Endothelial cell of umbilical vein (primary cell): ENCODE data around the gene RFX1. TPM values are rescaled to one million over a fixed set of nuclear protein-coding genes. Genes with fewer than 3 reads are reported as not detected.
A peak's percentile ranks its signal among the peaks of the same experiment; 100 is the strongest.

Experiments
- Bru-seq: library from RNA; stranded (reverse); fragments of 400-500 nt; gene quantifications from one replicate; lab custom pipeline; 2021; lab: Mats Ljungman, UMichigan
- BruChase-seq, 2 experiments: library from RNA; stranded (reverse); fragments of 400-500 nt; gene quantifications; one replicate each; lab custom pipeline; 2021; lab: Mats Ljungman, UMichigan
- BruUV-seq: library from RNA; stranded (reverse); fragments of 400-500 nt; replicated peaks from 2 replicates; lab custom pipeline; 2021; lab: Mats Ljungman, UMichigan
- CTCF ChIA-PET: fragments of 300-600, 350-600 bp; sonication (Branson Sonifier 250); formaldehyde crosslinking; loops from one replicate; lab custom pipeline; 2021; ENCODE audit warnings: antibody characterized with exemption, inconsistent platforms; lab: Charles Lee
- POLR2A ChIA-PET: fragments of 300-600, 350-600 bp; sonication (Branson Sonifier 250); formaldehyde crosslinking; loops from one replicate; lab custom pipeline; 2021; ENCODE audit warnings: antibody characterized with exemption, inconsistent platforms; lab: Charles Lee
- DNase-seq: peaks from one replicate; pipeline ENCODE4 v3.0.0-alpha.2; 2011; ENCODE audit warnings: low read depth, low spot score
- FAIRE-seq: peaks from 2 replicates; lab custom pipeline; 2011; peaks lifted over from hg19 to GRCh38; lab: Jason Lieb, UNC
- H2AFZ ChIP-seq: 2 replicates; pipeline ENCODE4 v1.6.0; 2012; ENCODE audit warnings: low read depth, low read length, control low read depth, inconsistent platforms
- H3K27ac ChIP-seq: 2 replicates; pipeline ENCODE4 v1.5.1; 2011; ENCODE audit warnings: low read depth, mild to moderate bottlenecking, control low read depth, low read length, moderate library complexity; ENCODE audit not compliant: insufficient read depth
- H3K27me3 ChIP-seq, 2 experiments: 2 replicates each; pipeline versions ENCODE4 v1.6.0 to v1.6.1; 2011; ENCODE audit warnings: low read length in 2 of 2, mixed read lengths in 1 of 2; ENCODE audit not compliant: control insufficient read depth in 2 of 2, insufficient read depth in 2 of 2
- H3K36me3 ChIP-seq, 2 experiments: 2 replicates in 1 of 2; 3 replicates in 1 of 2; pipeline ENCODE4 v1.5.1; 2011; ENCODE audit warnings: low read length in 2 of 2, mild to moderate bottlenecking in 1 of 2, moderate library complexity in 1 of 2; ENCODE audit not compliant: control insufficient read depth in 2 of 2, insufficient read depth in 2 of 2; ENCODE audit errors: extremely low read depth in 1 of 2
- H3K4me1 ChIP-seq: 3 replicates; pipeline ENCODE4 v1.5.1; 2011; ENCODE audit warnings: mild to moderate bottlenecking, low read length; ENCODE audit not compliant: control insufficient read depth, insufficient read depth; ENCODE audit errors: extremely low read depth
- H3K4me2 ChIP-seq: 2 replicates; pipeline ENCODE4 v1.6.1; 2011; ENCODE audit warnings: low read length, control low read depth, mixed read lengths; ENCODE audit not compliant: insufficient read depth
- H3K4me3 ChIP-seq, 3 experiments: fragments of 200-600 bp in 1 of 3; sonication (generic), shearing (Covaris generic) in 1 of 3; replicated peaks in 1 of 3; 2 replicates each; pipeline ENCODE4 v1.5.1; 2011 to 2016; ENCODE audit warnings: control low read depth in 3 of 3, low read length in 3 of 3, mild to moderate bottlenecking in 2 of 3, inconsistent platforms in 1 of 3, low read depth in 1 of 3, moderate library complexity in 1 of 3; ENCODE audit not compliant: insufficient read depth in 1 of 3
- H3K79me2 ChIP-seq: 2 replicates; pipeline ENCODE4 v1.6.0; 2012; ENCODE audit warnings: low read length, inconsistent platforms; ENCODE audit not compliant: control insufficient read depth, insufficient read depth
- H3K9ac ChIP-seq: replicated peaks from 2 replicates; pipeline ENCODE3; 2011; ENCODE audit warnings: low read length, control low read depth; ENCODE audit not compliant: insufficient read depth; ENCODE audit errors: extremely low read depth
- H3K9me1 ChIP-seq: replicated peaks from 3 replicates; pipeline ENCODE4 v1.6.0; 2011; ENCODE audit warnings: mild to moderate bottlenecking, low read length; ENCODE audit not compliant: control insufficient read depth, insufficient read depth; ENCODE audit errors: extremely low read depth
- H3K9me3 ChIP-seq: replicated peaks from 2 replicates; pipeline ENCODE4 v1.5.1; 2012; ENCODE audit warnings: low read length, inconsistent platforms; ENCODE audit not compliant: control insufficient read depth, insufficient read depth
- H4K20me1 ChIP-seq: replicated peaks from 2 replicates; pipeline ENCODE3; 2011; ENCODE audit warnings: mild to moderate bottlenecking, low read length; ENCODE audit not compliant: control insufficient read depth, insufficient read depth; ENCODE audit errors: extremely low read depth
- CTCF ChIP-seq, 2 donors: IDR thresholded peaks; 1 replicate in 1 of 2; 2 replicates in 1 of 2; pipeline ENCODE4 v1.5.1; 2011; ENCODE audit warnings: low read length in 2 of 2, mild to moderate bottlenecking in 2 of 2, moderate library complexity in 2 of 2, control low read depth in 1 of 2, inconsistent platforms in 1 of 2, low read depth in 1 of 2; ENCODE audit not compliant: insufficient read depth in 1 of 2; ENCODE audit errors: extremely low read depth in 1 of 2
- EZH2 ChIP-seq: IDR thresholded peaks from 2 replicates; pipeline ENCODE4 v1.6.1; 2012; ENCODE audit warnings: borderline replicate concordance, low read depth, mild to moderate bottlenecking, moderate library complexity, low read length, inconsistent platforms; ENCODE audit not compliant: severe bottlenecking
- FOS ChIP-seq: IDR thresholded peaks from 2 replicates; pipeline ENCODE4 v1.6.1; 2011; ENCODE audit warnings: mild to moderate bottlenecking, low read length, moderate library complexity, borderline replicate concordance; ENCODE audit not compliant: insufficient read depth
- GATA2 ChIP-seq: IDR thresholded peaks from 2 replicates; pipeline ENCODE4 v1.7.0; 2011; ENCODE audit warnings: low read depth, mild to moderate bottlenecking, moderate library complexity, mixed read lengths, low read length; ENCODE audit not compliant: insufficient read length, insufficient read depth
- JUN ChIP-seq: IDR thresholded peaks from 2 replicates; pipeline ENCODE4 v1.6.1; 2011; ENCODE audit warnings: borderline replicate concordance, low read depth; ENCODE audit not compliant: insufficient read length, insufficient read depth
- MAX ChIP-seq: IDR thresholded peaks from 2 replicates; pipeline ENCODE4 v1.6.1; 2011; ENCODE audit not compliant: insufficient read depth, insufficient read length
- MYC ChIP-seq: IDR thresholded peaks from one replicate; pipeline ENCODE4 v1.6.1; 2011; ENCODE audit warnings: mild to moderate bottlenecking, low read depth, low read length
- POLR2A ChIP-seq: IDR thresholded peaks from 2 replicates; pipeline ENCODE4 v1.6.1; 2012; ENCODE audit warnings: low read depth, mild to moderate bottlenecking, control low read depth, low read length
- POLR2AphosphoS5 ChIP-seq: IDR thresholded peaks from 2 replicates; pipeline ENCODE4 v1.6.1; 2012; ENCODE audit warnings: low read depth, mild to moderate bottlenecking, control low read depth, low read length, moderate library complexity; ENCODE audit not compliant: insufficient read depth
- dilution Hi-C: fragments of 300-500 bp; cut with MboI; formaldehyde crosslinking; loops from one replicate; pipeline ENCODE4 v1.15.0; 2019; ENCODE audit warnings: low sequenced_read_pairs; ENCODE audit not compliant: extremely low pct_ligation_motif_present
- intact Hi-C: fragments of 100-400 bp; cut with micrococcal nuclease; formaldehyde crosslinking; loops from one replicate; pipeline ENCODE4 v1.10.0; 2022
- long read RNA-seq: library from polyadenylated mRNA; stranded (forward); transcript quantifications from one replicate; pipeline ENCODE4 v2.0.0, GENCODE V29; 2021
- polyA minus RNA-seq, 3 experiments: library from RNA; depleted of rRNA, polyadenylated mRNA; stranded (reverse); fragments of >200 nt; gene quantifications; 1 replicate in 1 of 3; 2 replicates in 2 of 3; pipeline ENCODE4 v1.2.3, GENCODE V29; 2011
- polyA plus RNA-seq, 4 experiments: library from polyadenylated mRNA; depleted of rRNA in 3 of 4; stranded (reverse) in 3 of 4; unstranded in 1 of 4; fragments of >200 nt; gene quantifications; 2 replicates each; pipeline versions ENCODE4 v1.2.1 to v1.2.3, GENCODE V29; 2011 to 2012; ENCODE audit warnings: missing spikeins in 1 of 4
- total RNA-seq: library from RNA; stranded (reverse); gene quantifications from 2 replicates; pipeline ENCODE4 v1.2.3, GENCODE V29; 2021

The RFX1 gene
- total RNA-seq (14.4 and 14.7 TPM in 2 replicates), polyA plus RNA-seq (2.2 and 2.3 TPM in 2 replicates), polyA minus RNA-seq (2.0 and 2.7 TPM in 2 replicates), Bru-seq, nascent RNA (percentile 48 among the genes with signal in this experiment), BruChase-seq, experiment 1, labeled RNA remaining after a 6-hour chase (percentile 52 among the genes with signal in this experiment), BruChase-seq, experiment 2, labeled RNA remaining after a 2-hour chase (percentile 55 among the genes with signal in this experiment)
- 1.5 and 1.8 TPM in 2 replicates for polyA plus RNA-seq (2011; cell fraction: cytosol; rRNA removed)
- 5.0 and 6.1 TPM in 2 replicates for polyA plus RNA-seq (2011; cell fraction: nucleus; rRNA removed)
- 4.5 and 6.4 TPM in 2 replicates for polyA plus RNA-seq (2012)
- polyA minus RNA-seq (2011; cell fraction: cytosol; rRNA and poly(A)+ RNA removed): 8.4 TPM
- polyA minus RNA-seq (2011; cell fraction: nucleus; rRNA and poly(A)+ RNA removed): 2.3 and 7.0 TPM in 2 replicates
- long read RNA-seq, partial matches to known transcripts: 0 of 8 reads
- long read RNA-seq, other reads (novel, unspliced or antisense): 8 of 8 reads

GRCh38 chr19:14006085-14006765 is at the start of gene RFX1:
Gene RFX1 (minus strand): TSS chr19:14006320. CDS start chr19:13993843, 12,477 bp downstream.
- H3K4me3 ChIP-seq: peak within 1 kb of the TSS; percentile 63 to 73 (median 69)
- DNase-seq (peak; percentile 100), FAIRE-seq (peak; percentile 99)
- no peaks in the 10 kb centered on the region for H3K9me1 ChIP-seq
- peak within 1 kb of the TSS; percentile 91 for H3K27ac ChIP-seq
- peak within 1 kb of the TSS; percentile 81 for H2AFZ ChIP-seq
- ChIA-PET POLR2A (interaction anchor here (0.6 to 0.7 kb wide), 2 partner anchors 8 to 45 kb away, joined by 4 to 13 read pairs; no protein-coding TSS in a partner anchor), CTCF (interaction anchor here (0.6 to 2.9 kb wide), 7 partner anchors 9 to 75 kb away, joined by 3 to 11 read pairs (median 4); partner anchors contain the start of gene IL27RA)
- H3K9ac ChIP-seq: peak within 1 kb of the TSS; percentile 94
- no peaks in the 10 kb centered on the region for H3K36me3 ChIP-seq
- peaks cover 20% of the 10 kb centered on the region for H3K4me1 ChIP-seq
- intact Hi-C loops (loop anchor here (1.0 to 5.0 kb wide), 6 partner anchors 20 to 904 kb away; partner anchors contain the start of genes DCAF15, LYL1 and MISP3), dilution Hi-C loops (no loop called here)
- H3K27me3 ChIP-seq: no peaks in the 10 kb centered on the region
- TSS peak; percentile 16 for BruUV-seq
- TF ChIP-seq JUN (no peak), MAX (peak; percentile 67)
- H3K79me2 ChIP-seq: peaks cover 8% of the 10 kb centered on the region
- no peaks in the 10 kb centered on the region for H3K9me3 ChIP-seq
- H4K20me1 ChIP-seq: no peaks in the 10 kb centered on the region
- peak within 1 kb of the TSS; percentile 62 for H3K4me2 ChIP-seq

GRCh38 chr19:14055396-14055795 is 49.3 kb upstream of the RFX1 start:
- Histone ChIP-seq H3K79me2 (no peaks in the 10 kb centered on the region), H3K9me3 (no peaks in the 10 kb centered on the region), H3K4me1 (no peaks in the 10 kb centered on the region), H3K4me2 (no peak overlapping the region), H3K4me3 (no peak overlapping the region), H3K27ac (no peak overlapping the region), H4K20me1 (no peaks in the 10 kb centered on the region), H2AFZ (no peak overlapping the region), H3K9ac (no peak overlapping the region), H3K27me3 (peaks cover 7 to 8% of the 10 kb centered on the region in 2 experiments), H3K36me3 (no peaks in the 10 kb centered on the region), H3K9me1 (no peaks in the 10 kb centered on the region)
- CTCF ChIA-PET: interaction anchor here (1.0 kb wide), 1 partner anchor 17 kb away, joined by 3 read pairs; the partner anchor contains the start of gene MISP3
- DNase-seq (no peak), FAIRE-seq (no peak)
- dilution Hi-C loops: no loop called here
- POLR2A ChIA-PET: no interaction called here
- no peak for TF ChIP-seq POLR2AphosphoS5
- no peak for TF ChIP-seq MYC
- no peak for TF ChIP-seq GATA2
- no peak for TF ChIP-seq JUN
- no peak for TF ChIP-seq EZH2
- no peak for TF ChIP-seq POLR2A
- no peak for TF ChIP-seq MAX
- no peak for TF ChIP-seq FOS
- no peak for TF ChIP-seq CTCF (IDR thresholded peaks at IDR 0.05; ENCODE audit: extremely low read depth in 1 of 2, insufficient read depth in 1 of 2, low read depth in 1 of 2, low read length in 2 of 2)
- intact Hi-C loops: loop anchor here (5.0 kb wide), 1 partner anchor 173 kb away; no protein-coding TSS in a partner anchor
- no TSS peak for BruUV-seq
